Fibroblast of lung (primary cell): ENCODE results near the gene KIF16B.

Experiments
- CTCF ChIP-seq, 2 donors: IDR thresholded peaks in 1 of 2; conservative IDR thresholded peaks in 1 of 2; 1 replicate in 1 of 2; 2 replicates in 1 of 2; pipeline ENCODE4 v1.5.1; 2011 to 2012; ENCODE audit warnings: low read length in 2 of 2, control low read depth in 1 of 2, inconsistent platforms in 1 of 2, low read depth in 1 of 2, mild to moderate bottlenecking in 1 of 2
- EZH2 ChIP-seq: IDR thresholded peaks from 2 replicates; pipeline ENCODE4 v1.5.1; 2012; ENCODE audit warnings: low read length, control low read depth, mild to moderate bottlenecking; ENCODE audit errors: missing control alignments

GRCh38 chr20:16287776-16288175 lies 285.5 kb downstream of the KIF16B start:
- TF ChIP-seq CTCF (conservative IDR thresholded peaks at IDR 0.05 in 1 of 2, IDR thresholded peaks at IDR 0.05 in 1 of 2; ENCODE audit: low read depth in 1 of 2, low read length in 2 of 2) (no peak), EZH2 (no peak)
